HepG2 (cell line): ENCODE results near the gene STIM1. TPM values are rescaled to one million over a fixed set of nuclear protein-coding genes. Genes with fewer than 3 reads are reported as not detected.

ENCODE experiments used
- CENPX ChIP-seq: sonication (generic); formaldehyde crosslinking; IDR thresholded peaks from 2 replicates; pipeline ENCODE4 v1.9.0; 2021; ENCODE audit warnings: mild to moderate bottlenecking, missing genetic modification reagents, moderate library complexity
- FOXA1 ChIP-seq, 2 experiments: fragments of 450-650 bp in 1 of 2; sonication (generic) in 1 of 2; formaldehyde crosslinking in 1 of 2; IDR thresholded peaks; 2 replicates each; pipeline versions ENCODE4 v1.4.0 to v1.6.1; 2016 to 2020; ENCODE audit warnings: missing genetic modification reagents in 1 of 2
- HNRNPH1 ChIP-seq: fragments of 200-400 bp; formaldehyde crosslinking; optimal IDR thresholded peaks from 2 replicates; pipeline ENCODE3; 2017; ENCODE audit warnings: mild to moderate bottlenecking, low read depth, low read length
- SAFB2 ChIP-seq: sonication (generic); formaldehyde crosslinking; IDR thresholded peaks from 2 replicates; pipeline ENCODE4 v1.5.1; 2020; ENCODE audit warnings: missing genetic modification reagents, low read depth, mild to moderate bottlenecking, borderline replicate concordance
- SAP130 ChIP-seq: IDR thresholded peaks from 2 replicates; pipeline ENCODE4 v1.6.1; 2016; ENCODE audit warnings: low read depth
- ZFY ChIP-seq: sonication (generic); formaldehyde crosslinking; IDR thresholded peaks from 2 replicates; pipeline ENCODE4 v1.4.0; 2020; ENCODE audit warnings: missing genetic modification reagents
- ZNF296 ChIP-seq: sonication (generic); formaldehyde crosslinking; conservative IDR thresholded peaks from 2 replicates; pipeline ENCODE4 v1.5.0; 2020; ENCODE audit warnings: mild to moderate bottlenecking, missing genetic modification reagents
- ZNF572 ChIP-seq: sonication (generic); formaldehyde crosslinking; IDR thresholded peaks from 2 replicates; pipeline ENCODE4 v1.5.1; 2020; ENCODE audit warnings: mild to moderate bottlenecking, missing genetic modification reagents
- polyA plus RNA-seq, 8 experiments: library from polyadenylated mRNA; depleted of rRNA in 3 of 8; stranded (reverse) in 7 of 8; unstranded in 1 of 8; fragments of >200 nt; fragmentation: Illumina TruSeq in 4 of 8; extraction: Trizol in 4 of 8; gene quantifications; 2 replicates each; pipeline versions ENCODE4 v1.2.1 to v1.2.3, GENCODE V29; 2011 to 2016; ENCODE audit warnings: low read depth in 4 of 8, missing spikeins in 1 of 8, mixed read lengths in 1 of 8; ENCODE audit not compliant: insufficient read depth in 1 of 8
- total RNA-seq, 5 experiments: library from RNA; depleted of rRNA; stranded (reverse); fragments of >200 nt; fragmentation: Illumina TruSeq; extraction: Trizol; gene quantifications; 2 replicates each; pipeline ENCODE4 v1.2.3, GENCODE V29; 2016; ENCODE audit warnings: low read depth in 1 of 5
- TF ChIP-seq, protein P1 (sequence below): sonication (generic); formaldehyde crosslinking; IDR thresholded peaks from 2 replicates; pipeline ENCODE4 v1.4.0; 2020; ENCODE audit warnings: mild to moderate bottlenecking, missing genetic modification reagents
- TF ChIP-seq, protein P2 (sequence below): sonication (generic); formaldehyde crosslinking; IDR thresholded peaks from 2 replicates; pipeline ENCODE4 v1.4.0; 2020; ENCODE audit warnings: missing genetic modification reagents, borderline replicate concordance
- TF ChIP-seq, protein P3 (sequence below): sonication (generic); formaldehyde crosslinking; IDR thresholded peaks from 2 replicates; pipeline ENCODE4 v1.4.0; 2020; ENCODE audit warnings: missing genetic modification reagents, borderline replicate concordance
- TF ChIP-seq, protein P4 (sequence below): sonication (generic); formaldehyde crosslinking; IDR thresholded peaks from 2 replicates; pipeline ENCODE4 v1.5.0; 2020; ENCODE audit warnings: missing genetic modification reagents
- TF ChIP-seq, protein P5 (sequence below): IDR thresholded peaks from 2 replicates; pipeline ENCODE4 v1.6.1; 2016; ENCODE audit warnings: missing compliant biosample characterization, missing genetic modification reagents, borderline replicate concordance

The STIM1 gene
- total and polyA plus RNA-seq, 2 of the 13 experiments (the other 11 are each of a cell fraction or from before 2014, with no cell fraction given) = 19.2 to 28.5 TPM

DNA sequence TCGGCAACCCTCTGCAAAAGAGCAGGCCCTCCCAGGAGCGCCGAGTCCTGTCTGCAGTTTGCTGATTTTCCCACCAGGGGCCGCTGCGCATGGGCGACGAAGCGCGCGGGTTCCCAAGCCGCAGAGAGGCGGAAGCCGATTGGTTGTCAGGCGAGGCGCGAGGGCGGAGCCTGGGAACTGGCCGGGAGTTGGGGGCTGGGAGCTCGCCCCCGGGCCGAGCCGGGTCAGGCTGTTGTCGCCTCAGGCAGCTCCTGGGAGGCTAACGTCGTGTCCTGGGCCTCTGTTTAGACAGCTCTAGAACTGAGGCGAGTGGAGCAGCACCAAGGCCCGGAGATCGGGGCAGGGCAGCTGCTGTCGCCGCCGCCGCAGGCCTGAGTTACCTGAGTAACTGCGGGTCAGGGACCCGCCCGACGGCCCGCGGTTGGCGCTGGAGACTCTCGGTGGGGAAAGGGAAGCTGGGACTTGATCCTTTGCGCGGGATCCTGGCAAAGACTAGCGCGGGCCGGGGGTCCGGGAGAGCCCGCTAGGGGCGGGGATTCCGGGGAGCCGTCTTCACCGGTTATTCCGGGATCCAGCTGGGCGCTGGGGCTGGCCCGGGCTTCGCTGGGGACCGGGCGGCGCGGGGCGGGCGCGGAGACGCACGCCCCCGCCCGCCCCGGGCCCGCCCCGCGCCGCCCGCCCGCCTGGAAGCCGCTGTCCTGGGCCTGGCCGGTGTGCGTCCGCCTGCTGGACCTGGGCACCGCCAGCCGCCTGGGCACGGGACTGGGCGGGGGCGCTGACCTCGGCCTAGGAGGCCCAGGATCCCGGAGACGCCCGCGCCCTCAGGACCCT lies at the start of gene STIM1 (continued):
- TF ChIP-seq, protein P1, sequence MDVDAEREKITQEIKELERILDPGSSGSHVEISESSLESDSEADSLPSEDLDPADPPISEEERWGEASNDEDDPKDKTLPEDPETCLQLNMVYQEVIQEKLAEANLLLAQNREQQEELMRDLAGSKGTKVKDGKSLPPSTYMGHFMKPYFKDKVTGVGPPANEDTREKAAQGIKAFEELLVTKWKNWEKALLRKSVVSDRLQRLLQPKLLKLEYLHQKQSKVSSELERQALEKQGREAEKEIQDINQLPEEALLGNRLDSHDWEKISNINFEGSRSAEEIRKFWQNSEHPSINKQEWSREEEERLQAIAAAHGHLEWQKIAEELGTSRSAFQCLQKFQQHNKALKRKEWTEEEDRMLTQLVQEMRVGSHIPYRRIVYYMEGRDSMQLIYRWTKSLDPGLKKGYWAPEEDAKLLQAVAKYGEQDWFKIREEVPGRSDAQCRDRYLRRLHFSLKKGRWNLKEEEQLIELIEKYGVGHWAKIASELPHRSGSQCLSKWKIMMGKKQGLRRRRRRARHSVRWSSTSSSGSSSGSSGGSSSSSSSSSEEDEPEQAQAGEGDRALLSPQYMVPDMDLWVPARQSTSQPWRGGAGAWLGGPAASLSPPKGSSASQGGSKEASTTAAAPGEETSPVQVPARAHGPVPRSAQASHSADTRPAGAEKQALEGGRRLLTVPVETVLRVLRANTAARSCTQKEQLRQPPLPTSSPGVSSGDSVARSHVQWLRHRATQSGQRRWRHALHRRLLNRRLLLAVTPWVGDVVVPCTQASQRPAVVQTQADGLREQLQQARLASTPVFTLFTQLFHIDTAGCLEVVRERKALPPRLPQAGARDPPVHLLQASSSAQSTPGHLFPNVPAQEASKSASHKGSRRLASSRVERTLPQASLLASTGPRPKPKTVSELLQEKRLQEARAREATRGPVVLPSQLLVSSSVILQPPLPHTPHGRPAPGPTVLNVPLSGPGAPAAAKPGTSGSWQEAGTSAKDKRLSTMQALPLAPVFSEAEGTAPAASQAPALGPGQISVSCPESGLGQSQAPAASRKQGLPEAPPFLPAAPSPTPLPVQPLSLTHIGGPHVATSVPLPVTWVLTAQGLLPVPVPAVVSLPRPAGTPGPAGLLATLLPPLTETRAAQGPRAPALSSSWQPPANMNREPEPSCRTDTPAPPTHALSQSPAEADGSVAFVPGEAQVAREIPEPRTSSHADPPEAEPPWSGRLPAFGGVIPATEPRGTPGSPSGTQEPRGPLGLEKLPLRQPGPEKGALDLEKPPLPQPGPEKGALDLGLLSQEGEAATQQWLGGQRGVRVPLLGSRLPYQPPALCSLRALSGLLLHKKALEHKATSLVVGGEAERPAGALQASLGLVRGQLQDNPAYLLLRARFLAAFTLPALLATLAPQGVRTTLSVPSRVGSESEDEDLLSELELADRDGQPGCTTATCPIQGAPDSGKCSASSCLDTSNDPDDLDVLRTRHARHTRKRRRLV (CRISPR knock-in tag) = 0 out of 2 replicates have a peak, but pooled peaks have one; percentile 20
- TF ChIP-seq ZFY (CRISPR knock-in tag) (peak; percentile 71), SAP130 (peak; percentile 77), ZNF296 (no peak), HNRNPH1 (no peak), FOXA1 (IDR thresholded peaks at IDR 0.05) (no peak), FOXA1 (CRISPR knock-in tag; IDR thresholded peaks at IDR 0.05) (no peak), ZNF572 (CRISPR knock-in tag) (no peak; the same call in 1 of the 2 replicates), SAFB2 (CRISPR knock-in tag) (no peak), CENPX (CRISPR knock-in tag) (no peak)
- TF ChIP-seq, protein P2, sequence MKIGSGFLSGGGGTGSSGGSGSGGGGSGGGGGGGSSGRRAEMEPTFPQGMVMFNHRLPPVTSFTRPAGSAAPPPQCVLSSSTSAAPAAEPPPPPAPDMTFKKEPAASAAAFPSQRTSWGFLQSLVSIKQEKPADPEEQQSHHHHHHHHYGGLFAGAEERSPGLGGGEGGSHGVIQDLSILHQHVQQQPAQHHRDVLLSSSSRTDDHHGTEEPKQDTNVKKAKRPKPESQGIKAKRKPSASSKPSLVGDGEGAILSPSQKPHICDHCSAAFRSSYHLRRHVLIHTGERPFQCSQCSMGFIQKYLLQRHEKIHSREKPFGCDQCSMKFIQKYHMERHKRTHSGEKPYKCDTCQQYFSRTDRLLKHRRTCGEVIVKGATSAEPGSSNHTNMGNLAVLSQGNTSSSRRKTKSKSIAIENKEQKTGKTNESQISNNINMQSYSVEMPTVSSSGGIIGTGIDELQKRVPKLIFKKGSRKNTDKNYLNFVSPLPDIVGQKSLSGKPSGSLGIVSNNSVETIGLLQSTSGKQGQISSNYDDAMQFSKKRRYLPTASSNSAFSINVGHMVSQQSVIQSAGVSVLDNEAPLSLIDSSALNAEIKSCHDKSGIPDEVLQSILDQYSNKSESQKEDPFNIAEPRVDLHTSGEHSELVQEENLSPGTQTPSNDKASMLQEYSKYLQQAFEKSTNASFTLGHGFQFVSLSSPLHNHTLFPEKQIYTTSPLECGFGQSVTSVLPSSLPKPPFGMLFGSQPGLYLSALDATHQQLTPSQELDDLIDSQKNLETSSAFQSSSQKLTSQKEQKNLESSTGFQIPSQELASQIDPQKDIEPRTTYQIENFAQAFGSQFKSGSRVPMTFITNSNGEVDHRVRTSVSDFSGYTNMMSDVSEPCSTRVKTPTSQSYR = peak; percentile 70; the same call in 1 of the 2 replicates
- TF ChIP-seq, protein P3, sequence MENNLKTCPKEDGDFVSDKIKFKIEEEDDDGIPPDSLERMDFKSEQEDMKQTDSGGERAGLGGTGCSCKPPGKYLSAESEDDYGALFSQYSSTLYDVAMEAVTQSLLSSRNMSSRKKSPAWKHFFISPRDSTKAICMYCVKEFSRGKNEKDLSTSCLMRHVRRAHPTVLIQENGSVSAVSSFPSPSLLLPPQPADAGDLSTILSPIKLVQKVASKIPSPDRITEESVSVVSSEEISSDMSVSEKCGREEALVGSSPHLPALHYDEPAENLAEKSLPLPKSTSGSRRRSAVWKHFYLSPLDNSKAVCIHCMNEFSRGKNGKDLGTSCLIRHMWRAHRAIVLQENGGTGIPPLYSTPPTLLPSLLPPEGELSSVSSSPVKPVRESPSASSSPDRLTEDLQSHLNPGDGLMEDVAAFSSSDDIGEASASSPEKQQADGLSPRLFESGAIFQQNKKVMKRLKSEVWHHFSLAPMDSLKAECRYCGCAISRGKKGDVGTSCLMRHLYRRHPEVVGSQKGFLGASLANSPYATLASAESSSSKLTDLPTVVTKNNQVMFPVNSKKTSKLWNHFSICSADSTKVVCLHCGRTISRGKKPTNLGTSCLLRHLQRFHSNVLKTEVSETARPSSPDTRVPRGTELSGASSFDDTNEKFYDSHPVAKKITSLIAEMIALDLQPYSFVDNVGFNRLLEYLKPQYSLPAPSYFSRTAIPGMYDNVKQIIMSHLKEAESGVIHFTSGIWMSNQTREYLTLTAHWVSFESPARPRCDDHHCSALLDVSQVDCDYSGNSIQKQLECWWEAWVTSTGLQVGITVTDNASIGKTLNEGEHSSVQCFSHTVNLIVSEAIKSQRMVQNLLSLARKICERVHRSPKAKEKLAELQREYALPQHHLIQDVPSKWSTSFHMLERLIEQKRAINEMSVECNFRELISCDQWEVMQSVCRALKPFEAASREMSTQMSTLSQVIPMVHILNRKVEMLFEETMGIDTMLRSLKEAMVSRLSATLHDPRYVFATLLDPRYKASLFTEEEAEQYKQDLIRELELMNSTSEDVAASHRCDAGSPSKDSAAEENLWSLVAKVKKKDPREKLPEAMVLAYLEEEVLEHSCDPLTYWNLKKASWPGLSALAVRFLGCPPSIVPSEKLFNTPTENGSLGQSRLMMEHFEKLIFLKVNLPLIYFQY (CRISPR knock-in tag) = peak; percentile 98
- TF ChIP-seq, protein P4, sequence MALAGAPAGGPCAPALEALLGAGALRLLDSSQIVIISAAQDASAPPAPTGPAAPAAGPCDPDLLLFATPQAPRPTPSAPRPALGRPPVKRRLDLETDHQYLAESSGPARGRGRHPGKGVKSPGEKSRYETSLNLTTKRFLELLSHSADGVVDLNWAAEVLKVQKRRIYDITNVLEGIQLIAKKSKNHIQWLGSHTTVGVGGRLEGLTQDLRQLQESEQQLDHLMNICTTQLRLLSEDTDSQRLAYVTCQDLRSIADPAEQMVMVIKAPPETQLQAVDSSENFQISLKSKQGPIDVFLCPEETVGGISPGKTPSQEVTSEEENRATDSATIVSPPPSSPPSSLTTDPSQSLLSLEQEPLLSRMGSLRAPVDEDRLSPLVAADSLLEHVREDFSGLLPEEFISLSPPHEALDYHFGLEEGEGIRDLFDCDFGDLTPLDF (CRISPR knock-in tag) = peak; percentile 87
- TF ChIP-seq, protein P5, sequence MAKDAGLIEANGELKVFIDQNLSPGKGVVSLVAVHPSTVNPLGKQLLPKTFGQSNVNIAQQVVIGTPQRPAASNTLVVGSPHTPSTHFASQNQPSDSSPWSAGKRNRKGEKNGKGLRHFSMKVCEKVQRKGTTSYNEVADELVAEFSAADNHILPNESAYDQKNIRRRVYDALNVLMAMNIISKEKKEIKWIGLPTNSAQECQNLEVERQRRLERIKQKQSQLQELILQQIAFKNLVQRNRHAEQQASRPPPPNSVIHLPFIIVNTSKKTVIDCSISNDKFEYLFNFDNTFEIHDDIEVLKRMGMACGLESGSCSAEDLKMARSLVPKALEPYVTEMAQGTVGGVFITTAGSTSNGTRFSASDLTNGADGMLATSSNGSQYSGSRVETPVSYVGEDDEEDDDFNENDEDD (CRISPR knock-in tag) = peak; percentile 94
